ENCODE measurements around the gene ZSCAN23.
A peak's percentile ranks its signal among the peaks of the same experiment; 100 is the strongest.
"Not testable (repeated sequence)": the region's sequence is repeated elsewhere in the genome, so short reads cannot be mapped to it uniquely, and the experiment has no call there.

Gene ZSCAN23

GRCh38 chr6:28433119-28433518 lies 10.2 kb downstream of the ZSCAN23 start:
- DNase-seq, result no peak

GRCh38 chr6:28429781-28430180 lies 13.5 kb downstream of the ZSCAN23 start:
- DNase-seq, result no peak

GRCh38 chr6:28425944-28426541 lies 17.2 kb downstream of the ZSCAN23 start:
- no peak for DNase-seq

GRCh38 chr6:28424163-28424562 lies 19.1 kb downstream of the ZSCAN23 start:
- no peak for DNase-seq

GRCh38 chr6:28423546-28423945 lies 19.7 kb downstream of the ZSCAN23 start:
- no peak for DNase-seq

- DNase-seq, result no peak
Observed at GRCh38 chr6:28413681-28414080, 29.6 kb downstream of the ZSCAN23 start.

- no peak for DNase-seq
Observed at GRCh38 chr6:28410767-28411166, 32.5 kb downstream of the ZSCAN23 start.

GRCh38 chr6:28408076-28408802 lies 35.1 kb downstream of the ZSCAN23 start:
- DNase-seq, result no peak

- DNase-seq, result no peak
Observed at GRCh38 chr6:28407401-28407800, 35.9 kb downstream of the ZSCAN23 start.

GRCh38 chr6:28403923-28404322 lies 39.4 kb downstream of the ZSCAN23 start:
- not testable (repeated sequence) for DNase-seq

- no peak for DNase-seq
Observed at GRCh38 chr6:28402197-28402596, 41.1 kb downstream of the ZSCAN23 start.

- no peak for DNase-seq
Observed at GRCh38 chr6:28401172-28401571, 42.1 kb downstream of the ZSCAN23 start.

GRCh38 chr6:28400122-28400451 lies 43.2 kb downstream of the ZSCAN23 start:
- no peak for DNase-seq

- DNase-seq, result peak; percentile 80
Observed at GRCh38 chr6:28399350-28400121, 43.8 kb downstream of the ZSCAN23 start, which contains the start of gene ZSCAN12. Gene ZSCAN12, minus strand, starts transcription at chr6:28399747. Its CDS starts 1,342 bp downstream, at chr6:28398405.

GRCh38 chr6:28395918-28396317 lies 47.4 kb downstream of the ZSCAN23 start:
- DNase-seq, result no peak

GRCh38 chr6:28393912-28394662 lies 49.2 kb downstream of the ZSCAN23 start:
- DNase-seq, result no peak

- no peak for DNase-seq
Observed at GRCh38 chr6:28390688-28391087, 52.6 kb downstream of the ZSCAN23 start.

GRCh38 chr6:28384143-28384533 lies 59.2 kb downstream of the ZSCAN23 start:
- DNase-seq, result no peak

- peak; percentile 74 for DNase-seq
Observed at GRCh38 chr6:28383235-28384142, 59.8 kb downstream of the ZSCAN23 start.

Measured in DMS153 (cell line).